ENCODE measurements around the gene SRRM4. TPM values are rescaled to one million over a fixed set of nuclear protein-coding genes. Genes with fewer than 3 reads are reported as not detected.

SRRM4 gene
- total RNA-seq, 1 donor = not detected

GRCh38 chr12:119147847-119148448 is 166.6 kb downstream of the SRRM4 start:
- no peaks in the 10 kb centered on the region for H3K4me1 ChIP-seq (ENCODE audit: insufficient read depth, low read length)
- no peak overlapping the region for H3K4me2 ChIP-seq (ENCODE audit: insufficient read depth, low read length)
- no peak for DNase-seq (ENCODE audit: insufficient read length, low spot score, missing footprints)
- no peaks in the 10 kb centered on the region for H3K9me3 ChIP-seq (ENCODE audit: low read depth, low read length)
- no peaks in the 10 kb centered on the region for H3K36me3 ChIP-seq (ENCODE audit: insufficient read depth, low read length)
- H3K27ac ChIP-seq (ENCODE audit: low read depth, low read length) = no peak overlapping the region
- no peak overlapping the region for H2AFZ ChIP-seq (ENCODE audit: low read length)
- TF ChIP-seq CTCF (IDR thresholded peaks at IDR 0.05; ENCODE audit: extremely low read depth, low read depth, low read length) = no peak
- H4K20me1 ChIP-seq (ENCODE audit: insufficient read depth, low read length) = no peaks in the 10 kb centered on the region
- no peaks in the 10 kb centered on the region for H3K79me2 ChIP-seq (ENCODE audit: insufficient read depth, low read length)
- no peaks in the 10 kb centered on the region for H3K27me3 ChIP-seq (ENCODE audit: insufficient read depth, low read length)
- no peak overlapping the region for H3K4me3 ChIP-seq (ENCODE audit: insufficient read depth, low read length)

- H3K27me3 ChIP-seq (ENCODE audit: insufficient read depth, low read length) = no peaks in the 10 kb centered on the region
Observed at GRCh38 chr12:119149270-119149669, 167.9 kb downstream of the SRRM4 start.

GRCh38 chr12:119151445-119152026 is 170.2 kb downstream of the SRRM4 start:
- no peaks in the 10 kb centered on the region for H4K20me1 ChIP-seq (ENCODE audit: insufficient read depth, low read length)
- no peak for TF ChIP-seq CTCF (IDR thresholded peaks at IDR 0.05; ENCODE audit: extremely low read depth, low read depth, low read length)
- no peaks in the 10 kb centered on the region for H3K9me3 ChIP-seq (ENCODE audit: low read depth, low read length)
- H3K27ac ChIP-seq (ENCODE audit: low read depth, low read length) = no peak overlapping the region
- H2AFZ ChIP-seq (ENCODE audit: low read length) = no peak overlapping the region
- H3K4me2 ChIP-seq (ENCODE audit: insufficient read depth, low read length) = no peak overlapping the region
- no peak for DNase-seq (ENCODE audit: insufficient read length, low spot score, missing footprints)
- H3K27me3 ChIP-seq (ENCODE audit: insufficient read depth, low read length) = no peaks in the 10 kb centered on the region
- no peaks in the 10 kb centered on the region for H3K36me3 ChIP-seq (ENCODE audit: insufficient read depth, low read length)
- no peaks in the 10 kb centered on the region for H3K79me2 ChIP-seq (ENCODE audit: insufficient read depth, low read length)
- H3K4me1 ChIP-seq (ENCODE audit: insufficient read depth, low read length) = no peaks in the 10 kb centered on the region
- no peak overlapping the region for H3K4me3 ChIP-seq (ENCODE audit: insufficient read depth, low read length)

More at GRCh38 chr12:119149270-119149669, 167.9 kb downstream of the SRRM4 start:
- no peaks in the 10 kb centered on the region for H3K36me3 ChIP-seq (ENCODE audit: insufficient read depth, low read length)
- no peak overlapping the region for H2AFZ ChIP-seq (ENCODE audit: low read length)
- H3K4me3 ChIP-seq (ENCODE audit: insufficient read depth, low read length) = no peak overlapping the region
- H4K20me1 ChIP-seq (ENCODE audit: insufficient read depth, low read length) = no peaks in the 10 kb centered on the region
- no peak overlapping the region for H3K4me2 ChIP-seq (ENCODE audit: insufficient read depth, low read length)
- TF ChIP-seq CTCF (IDR thresholded peaks at IDR 0.05; ENCODE audit: extremely low read depth, low read depth, low read length) = no peak
- no peaks in the 10 kb centered on the region for H3K79me2 ChIP-seq (ENCODE audit: insufficient read depth, low read length)
- DNase-seq (ENCODE audit: insufficient read length, low spot score, missing footprints) = no peak
- H3K27ac ChIP-seq (ENCODE audit: low read depth, low read length) = no peak overlapping the region
- H3K9me3 ChIP-seq (ENCODE audit: low read depth, low read length) = no peaks in the 10 kb centered on the region
- no peaks in the 10 kb centered on the region for H3K4me1 ChIP-seq (ENCODE audit: insufficient read depth, low read length)

All from osteoblast (primary cell).